GM12878 (cell line): ENCODE measurements around the gene GLYAT. TPM values are rescaled to one million over a fixed set of nuclear protein-coding genes. Genes with fewer than 3 reads are reported as not detected.

Experiments used
- ATAC-seq: fragments of 200-7000 bp; cut with Tn5 transposase; 3 replicates; pipeline ENCODE4 v1.9.1; 2020; ENCODE audit warnings: mild to moderate bottlenecking, moderate library complexity
- BruUV-seq: library from RNA; stranded (reverse); fragments of 400-500 nt; replicated peaks from 2 replicates; lab custom pipeline; 2021; lab: Mats Ljungman, UMichigan
- CTCF ChIA-PET: fragments of 300-600 bp; sonication (Branson Sonifier 250); formaldehyde crosslinking; extraction: SDS; loops from one replicate; lab custom pipeline; 2021; ENCODE audit warnings: inconsistent platforms; lab: Yijun Ruan, JAX
- POLR2A ChIA-PET: fragments of 350-600 bp; formaldehyde crosslinking; extraction: SDS; loops from one replicate; lab custom pipeline; 2021; ENCODE audit warnings: inconsistent platforms; lab: Charles Lee
- RAD21 ChIA-PET: fragments of 300-600 bp; sonication (Branson Sonifier 250); formaldehyde crosslinking; loops from one replicate; lab custom pipeline; 2023; ENCODE audit warnings: antibody characterized with exemption; ENCODE audit not compliant: unreplicated experiment; lab: Charles Lee
- SMC1A ChIA-PET: fragments of 300-600 bp; sonication (Branson Sonifier 250); formaldehyde crosslinking; loops from one replicate; lab custom pipeline; 2023; ENCODE audit not compliant: unreplicated experiment, uncharacterized antibody; lab: Charles Lee
- DNase-seq: peaks from one replicate; pipeline ENCODE4 v3.0.0-alpha.2; 2011; ENCODE audit warnings: low read depth, low spot score
- FAIRE-seq: peaks from 3 replicates; lab custom pipeline; 2011; peaks lifted over from hg19 to GRCh38; lab: Jason Lieb, UNC
- H2AFZ ChIP-seq: 2 replicates; pipeline ENCODE4 v1.6.0; 2011; ENCODE audit warnings: low read depth, low read length, control low read depth; ENCODE audit not compliant: control insufficient read depth
- H3K27ac ChIP-seq: 2 replicates; pipeline ENCODE4 v1.5.1; 2011; ENCODE audit warnings: control low read depth; ENCODE audit not compliant: control insufficient read depth, insufficient read depth
- H3K27me3 ChIP-seq, 2 experiments: replicated peaks in 1 of 2; 2 replicates each; pipeline versions ENCODE4 v1.6.0 to v1.6.1; 2011; ENCODE audit warnings: low read length in 1 of 2; ENCODE audit not compliant: control insufficient read depth in 2 of 2, insufficient read depth in 2 of 2
- H3K36me3 ChIP-seq, 2 experiments: 2 replicates each; pipeline ENCODE4 v1.5.1; 2011; ENCODE audit warnings: low read length in 1 of 2; ENCODE audit not compliant: control insufficient read depth in 2 of 2, insufficient read depth in 2 of 2
- H3K4me1 ChIP-seq: 2 replicates; pipeline ENCODE4 v1.6.1; 2011; ENCODE audit warnings: mild to moderate bottlenecking, low read length, moderate library complexity, mixed read lengths; ENCODE audit not compliant: control insufficient read depth, insufficient read depth
- H3K4me2 ChIP-seq: 2 replicates; pipeline ENCODE4 v1.6.0; 2011; ENCODE audit warnings: control low read depth; ENCODE audit not compliant: control insufficient read depth, insufficient read depth
- H3K4me3 ChIP-seq: fragments of 200-600 bp; sonication (generic); 2 replicates; pipeline ENCODE4 v1.5.1; 2016
- H3K79me2 ChIP-seq: 2 replicates; pipeline ENCODE4 v1.6.0; 2011; ENCODE audit warnings: low read length; ENCODE audit not compliant: control insufficient read depth, insufficient read depth
- H3K9ac ChIP-seq: 2 replicates; pipeline ENCODE4 v1.8.0; 2011; ENCODE audit warnings: low read length, control low read depth, mixed read lengths; ENCODE audit not compliant: control insufficient read depth, insufficient read depth
- H3K9me3 ChIP-seq: replicated peaks from 3 replicates; pipeline ENCODE4 v1.5.1; 2011; ENCODE audit warnings: mild to moderate bottlenecking, low read length; ENCODE audit not compliant: control insufficient read depth, insufficient read depth
- H4K20me1 ChIP-seq: 2 replicates; pipeline ENCODE4 v1.6.0; 2011; ENCODE audit not compliant: control insufficient read depth, insufficient read depth
- EGR1 ChIP-seq, 2 experiments: IDR thresholded peaks; 1 replicate in 1 of 2; 2 replicates in 1 of 2; pipeline ENCODE4 v1.6.1; 2011 to 2012; ENCODE audit warnings: low read depth in 2 of 2, low read length in 2 of 2, borderline replicate concordance in 1 of 2, mild to moderate bottlenecking in 1 of 2, moderate library complexity in 1 of 2
- EP300 ChIP-seq, 2 experiments: fragments of 150-350 bp in 1 of 2; IDR thresholded peaks; 2 replicates each; pipeline ENCODE4 v1.6.1; 2011 to 2012; ENCODE audit warnings: low read depth in 2 of 2, low read length in 2 of 2, borderline replicate concordance in 1 of 2, improper control_type of control experiment in 1 of 2, inconsistent platforms in 1 of 2; ENCODE audit not compliant: control insufficient read depth in 1 of 2
- EZH2 ChIP-seq: IDR thresholded peaks from 2 replicates; pipeline ENCODE4 v1.6.1; 2012; ENCODE audit warnings: low read depth, mild to moderate bottlenecking, control low read depth, inconsistent platforms, low read length, borderline replicate concordance; ENCODE audit not compliant: control insufficient read depth
- IRF4 ChIP-seq: IDR thresholded peaks from 2 replicates; pipeline ENCODE4 v1.6.1; 2011; ENCODE audit warnings: low read depth, low read length
- JUNB ChIP-seq: IDR thresholded peaks from 2 replicates; pipeline ENCODE4 v1.6.1; 2016; ENCODE audit warnings: antibody characterized with exemption, mild to moderate bottlenecking
- KDM1A ChIP-seq: fragments of 200-600 bp; sonication (generic); IDR thresholded peaks from 2 replicates; pipeline ENCODE4 v1.6.1; 2016; ENCODE audit warnings: borderline replicate concordance
- MEF2B ChIP-seq: fragments of 450-650 bp; IDR thresholded peaks from 2 replicates; pipeline ENCODE4 v1.6.1; 2018; ENCODE audit warnings: mild to moderate bottlenecking, moderate library complexity; ENCODE audit not compliant: partially characterized antibody, poor library complexity, severe bottlenecking
- NFIC ChIP-seq: IDR thresholded peaks from 2 replicates; pipeline ENCODE4 v1.6.1; 2012; ENCODE audit warnings: low read depth, mild to moderate bottlenecking, inconsistent platforms, low read length, moderate library complexity
- RBBP5 ChIP-seq: fragments of 200-600 bp; sonication (generic); conservative IDR thresholded peaks from 2 replicates; pipeline ENCODE4 v1.6.1; 2016
- RUNX3 ChIP-seq: IDR thresholded peaks from 2 replicates; pipeline ENCODE4 v1.6.1; 2012; ENCODE audit warnings: low read length, inconsistent platforms
- WGBS: methylation state at CpG from one replicate; pipeline ENCODE4 v1.1.6; 2016; ENCODE audit warnings: low lambda C conversion rate; ENCODE audit not compliant: insufficient replicate concordance, insufficient coverage; ENCODE audit errors: missing lambda C conversion rate; 5-methylcytosine and 5-hydroxymethylcytosine counted together
- in situ Hi-C: fragments of 300-500 bp; cut with MboI; formaldehyde crosslinking; loops from 9 replicates; pipeline ENCODE4 v1.14.3; 2018; ENCODE audit warnings: mixed read lengths
- intact Hi-C: fragments of 100-400 bp; cut with micrococcal nuclease; formaldehyde crosslinking; loops from one replicate; pipeline ENCODE4 v1.14.2; 2022; ENCODE audit not compliant: unreplicated experiment
- polyA plus RNA-seq, 11 experiments: library from polyadenylated mRNA; depleted of rRNA in 4 of 11; unstranded in 6 of 11; stranded (reverse) in 5 of 11; fragments of >200 nt; fragmentation: Nextera tagmentation in 4 of 11; fragmentation: Illumina TruSeq in 1 of 11; extraction: Ambion mirVana in 4 of 11; extraction: Trizol in 1 of 11; gene quantifications; 1 replicate in 1 of 11; 2 replicates in 10 of 11; pipeline versions ENCODE4 v1.2.1 to v1.2.3, GENCODE V29; 2011 to 2016; ENCODE audit warnings: inconsistent platforms in 2 of 11, missing spikeins in 2 of 11, low read depth in 1 of 11
- total RNA-seq, 4 experiments: library from RNA; depleted of rRNA in 3 of 4; stranded (reverse); fragments of >200 nt in 3 of 4; fragmentation: Illumina TruSeq in 1 of 4; extraction: Trizol in 1 of 4; gene quantifications; 2 replicates each; pipeline versions ENCODE4 v1.2.1 to v1.2.3, GENCODE V29; 2013 to 2021
- TF ChIP-seq, protein P1 (sequence below): fragments of 450-650 bp; IDR thresholded peaks from 2 replicates; pipeline ENCODE4 v1.6.1; 2017; ENCODE audit warnings: borderline replicate concordance

Gene GLYAT
- total and polyA plus RNA-seq, 10 of the 15 experiments (the other 5 are each of a cell fraction or from before 2014, with no cell fraction given) = 0.18 TPM; not detected in 9

- ATAC-seq = no peak
- Histone ChIP-seq H3K4me3 (no peak overlapping the region), H3K79me2 (no peaks in the 10 kb centered on the region), H3K4me2 (no peak overlapping the region), H4K20me1 (no peaks in the 10 kb centered on the region), H3K9ac (no peak overlapping the region), H3K27me3 (no peaks in the 10 kb centered on the region), H3K27ac (no peak overlapping the region), H2AFZ (no peak overlapping the region), H3K9me3 (no peaks in the 10 kb centered on the region), H3K4me1 (no peaks in the 10 kb centered on the region), H3K36me3 (no peaks in the 10 kb centered on the region)
- TF ChIP-seq KDM1A = no peak
- no peak for TF ChIP-seq EZH2
- no peak for TF ChIP-seq EP300 (IDR thresholded peaks at IDR 0.05; ENCODE audit: borderline replicate concordance in 1 of 2, control insufficient read depth in 1 of 2, low read depth in 2 of 2, low read length in 2 of 2)
- TF ChIP-seq MEF2B = no peak
- TF ChIP-seq RUNX3 = peak; percentile 44; the same call in 1 of the 2 replicates
- TF ChIP-seq IRF4 = no peak
- TF ChIP-seq EGR1 (IDR thresholded peaks at IDR 0.05; ENCODE audit: borderline replicate concordance in 1 of 2, low read depth in 2 of 2, low read length in 2 of 2) = no peak
- TF ChIP-seq JUNB = peak; percentile 74
- no peak for TF ChIP-seq RBBP5
- TF ChIP-seq, protein P1, sequence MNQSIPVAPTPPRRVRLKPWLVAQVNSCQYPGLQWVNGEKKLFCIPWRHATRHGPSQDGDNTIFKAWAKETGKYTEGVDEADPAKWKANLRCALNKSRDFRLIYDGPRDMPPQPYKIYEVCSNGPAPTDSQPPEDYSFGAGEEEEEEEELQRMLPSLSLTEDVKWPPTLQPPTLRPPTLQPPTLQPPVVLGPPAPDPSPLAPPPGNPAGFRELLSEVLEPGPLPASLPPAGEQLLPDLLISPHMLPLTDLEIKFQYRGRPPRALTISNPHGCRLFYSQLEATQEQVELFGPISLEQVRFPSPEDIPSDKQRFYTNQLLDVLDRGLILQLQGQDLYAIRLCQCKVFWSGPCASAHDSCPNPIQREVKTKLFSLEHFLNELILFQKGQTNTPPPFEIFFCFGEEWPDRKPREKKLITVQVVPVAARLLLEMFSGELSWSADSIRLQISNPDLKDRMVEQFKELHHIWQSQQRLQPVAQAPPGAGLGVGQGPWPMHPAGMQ = no peak
- peak; percentile 46; the same call in 1 of the 2 replicates for TF ChIP-seq NFIC
- no TSS peak for BruUV-seq
- in situ Hi-C loops = no loop called here
- ChIA-PET POLR2A (no interaction called here), SMC1A (interaction anchor here (1.2 to 2.2 kb wide), 2 partner anchors 11 to 13 kb away, joined by 3 to 7 read pairs; no protein-coding TSS in a partner anchor), CTCF (no interaction called here), RAD21 (no interaction called here)
- no peak for FAIRE-seq
- intact Hi-C loops = no loop called here
- no peak for DNase-seq
- 2% methylated on average over 5 of the region's 5 CpGs for WGBS
Measured at GRCh38 chr11:58775066-58775708, 43.4 kb upstream of the GLYAT start.
